ENCODE results near the gene AP4B1. TPM values are rescaled to one million over a fixed set of nuclear protein-coding genes. Genes with fewer than 3 reads are reported as not detected.

Gene AP4B1
- total and polyA plus RNA-seq, 2 donors: 9.2 to 35.3 TPM

GRCh38 chr1:113940365-113941244 lies 36.0 kb upstream of the AP4B1 start:
- Histone ChIP-seq H3K27ac (ENCODE audit: low read depth) (no peak overlapping the region), H3K36me3 (ENCODE audit: insufficient read depth) (no peaks in the 10 kb centered on the region), H3K4me3 (ENCODE audit: low read depth, low read length) (no peak overlapping the region), H3K4me1 (ENCODE audit: insufficient read depth) (peaks cover 2% of the 10 kb centered on the region)
- WGBS: 82% methylated on average over 16 of the region's 16 CpGs
- DNase-seq (ENCODE audit: extremely low spot score): no peak

DNA sequence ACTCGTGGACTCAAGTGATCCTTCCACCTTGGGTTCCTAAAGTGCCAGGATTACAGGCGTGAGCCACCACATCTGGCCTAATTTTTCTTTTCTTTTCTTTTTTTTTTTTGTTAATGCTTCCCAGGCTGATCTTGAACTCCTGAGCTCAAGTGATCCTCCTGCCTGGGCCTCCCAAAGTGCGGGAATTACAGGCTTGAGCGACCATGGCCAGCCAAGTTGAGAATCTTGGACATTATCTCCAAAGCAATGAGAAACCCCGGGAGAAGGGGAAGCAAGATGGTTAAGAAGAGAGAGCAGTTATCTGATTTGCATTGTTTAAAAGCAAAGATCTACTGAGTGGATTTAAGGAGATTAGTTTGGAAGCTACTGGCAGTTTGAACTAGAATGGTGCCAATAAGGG lies 33.6 kb upstream of the AP4B1 start:
- no peaks in the 10 kb centered on the region for H3K36me3 ChIP-seq (ENCODE audit: insufficient read depth)
- DNase-seq (ENCODE audit: extremely low spot score): no peak
- H3K4me1 ChIP-seq (ENCODE audit: insufficient read depth): peaks cover 2% of the 10 kb centered on the region
- H3K4me3 ChIP-seq (ENCODE audit: low read depth, low read length): no peak overlapping the region
- no peak overlapping the region for H3K27ac ChIP-seq (ENCODE audit: low read depth)
- WGBS: 69% methylated on average over 5 of the region's 5 CpGs

GRCh38 chr1:113937146-113937545 lies 32.5 kb upstream of the AP4B1 start:
- no peak overlapping the region for H3K27ac ChIP-seq (ENCODE audit: low read depth)
- peaks cover 2% of the 10 kb centered on the region for H3K4me1 ChIP-seq (ENCODE audit: insufficient read depth)
- no peak for DNase-seq (ENCODE audit: extremely low spot score)
- WGBS: 63% methylated on average over 1 of the region's 1 CpG
- no peak overlapping the region for H3K4me3 ChIP-seq (ENCODE audit: low read depth, low read length)
- no peaks in the 10 kb centered on the region for H3K36me3 ChIP-seq (ENCODE audit: insufficient read depth)

GRCh38 chr1:113935970-113936369 lies 31.4 kb upstream of the AP4B1 start:
- 79% methylated on average over 1 of the region's 1 CpG for WGBS
- H3K36me3 ChIP-seq (ENCODE audit: insufficient read depth): no peaks in the 10 kb centered on the region
- no peak overlapping the region for H3K4me3 ChIP-seq (ENCODE audit: low read depth, low read length)
- no peak for DNase-seq (ENCODE audit: extremely low spot score)
- no peak overlapping the region for H3K27ac ChIP-seq (ENCODE audit: low read depth)
- H3K4me1 ChIP-seq (ENCODE audit: insufficient read depth): peaks cover 2% of the 10 kb centered on the region

GRCh38 chr1:113935176-113935575 lies 30.6 kb upstream of the AP4B1 start:
- no peak overlapping the region for H3K4me3 ChIP-seq (ENCODE audit: low read depth, low read length)
- DNase-seq (ENCODE audit: extremely low spot score): no peak
- H3K4me1 ChIP-seq (ENCODE audit: insufficient read depth): peaks cover 2% of the 10 kb centered on the region
- H3K27ac ChIP-seq (ENCODE audit: low read depth): no peak overlapping the region
- 96% methylated on average over 1 of the region's 1 CpG for WGBS
- no peaks in the 10 kb centered on the region for H3K36me3 ChIP-seq (ENCODE audit: insufficient read depth)

DNA sequence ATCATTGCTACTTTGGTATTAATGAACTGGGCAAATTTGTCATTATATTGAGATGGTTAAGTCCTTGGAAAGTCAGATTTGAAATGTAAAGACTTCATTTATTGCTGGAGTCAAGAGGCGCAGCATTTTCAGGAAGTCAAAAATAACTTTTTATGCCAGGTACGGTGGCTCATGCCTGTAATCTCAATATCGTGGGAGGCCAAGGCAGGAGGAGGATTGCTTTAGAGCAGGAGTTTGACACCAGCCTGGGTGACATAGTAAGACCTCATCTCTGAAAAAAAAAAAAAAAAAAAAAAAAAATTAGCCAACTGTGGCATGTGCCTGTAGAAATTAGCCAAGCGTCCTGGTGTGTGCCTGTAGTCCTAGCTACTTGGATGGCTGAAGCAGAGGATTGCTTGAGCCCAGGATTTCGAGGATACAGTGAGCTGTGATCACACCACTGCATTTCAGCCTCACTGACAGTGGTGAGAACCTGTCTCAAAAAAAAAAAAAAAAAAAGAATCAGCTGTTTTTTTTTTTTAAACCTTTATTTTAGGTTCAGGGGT lies 30.0 kb upstream of the AP4B1 start:
- Histone ChIP-seq H3K4me3 (ENCODE audit: low read depth, low read length) (no peak overlapping the region), H3K27ac (ENCODE audit: low read depth) (no peak overlapping the region), H3K36me3 (ENCODE audit: insufficient read depth) (no peaks in the 10 kb centered on the region), H3K4me1 (ENCODE audit: insufficient read depth) (peaks cover 2% of the 10 kb centered on the region)
- DNase-seq (ENCODE audit: extremely low spot score): no peak
- WGBS: 76% methylated on average over 5 of the region's 5 CpGs

DNA sequence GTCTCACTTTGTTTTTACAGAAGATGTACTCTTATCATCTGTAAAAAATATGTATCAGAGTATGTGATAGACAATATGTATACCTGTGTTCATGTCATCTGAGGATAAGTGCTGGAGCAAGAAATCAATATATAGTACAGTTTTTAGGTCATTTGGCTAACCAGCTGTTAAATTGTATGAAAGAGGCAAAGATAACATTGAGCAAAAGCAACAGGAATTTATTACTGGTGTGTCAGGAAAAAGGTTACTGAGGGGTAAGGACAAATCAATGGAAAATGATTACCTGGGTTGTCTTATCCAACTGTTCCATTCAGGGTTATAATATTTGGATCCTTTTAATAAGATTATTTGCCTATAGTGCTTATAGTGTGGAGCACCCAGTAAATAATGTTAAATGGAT lies 29.4 kb upstream of the AP4B1 start:
- Histone ChIP-seq H3K4me1 (ENCODE audit: insufficient read depth) (peaks cover 2% of the 10 kb centered on the region), H3K36me3 (ENCODE audit: insufficient read depth) (no peaks in the 10 kb centered on the region), H3K27ac (ENCODE audit: low read depth) (no peak overlapping the region), H3K4me3 (ENCODE audit: low read depth, low read length) (no peak overlapping the region)
- DNase-seq (ENCODE audit: extremely low spot score): no peak

DNA sequence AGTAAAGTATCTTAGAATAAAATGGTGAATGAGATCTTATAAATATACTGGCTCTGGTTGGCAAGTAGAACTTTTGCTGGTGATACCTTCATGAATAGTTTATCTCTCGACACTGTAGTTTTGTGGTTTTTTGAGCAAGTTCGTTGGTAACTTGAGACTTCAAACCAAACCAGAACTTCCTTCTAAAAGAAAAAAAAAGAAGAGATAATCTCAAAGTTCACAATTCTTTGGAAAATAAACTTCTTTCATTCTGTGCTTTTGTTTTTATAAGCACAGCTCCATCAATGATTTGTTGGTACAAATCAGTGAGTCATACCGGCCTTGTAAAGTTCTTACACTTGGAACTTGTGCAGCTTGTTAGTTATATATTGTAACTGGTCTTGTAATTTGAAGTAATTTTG lies 26.9 kb upstream of the AP4B1 start:
- no peak overlapping the region for H3K4me3 ChIP-seq (ENCODE audit: low read depth, low read length)
- no peaks in the 10 kb centered on the region for H3K36me3 ChIP-seq (ENCODE audit: insufficient read depth)
- DNase-seq (ENCODE audit: extremely low spot score): no peak
- H3K4me1 ChIP-seq (ENCODE audit: insufficient read depth): no peaks in the 10 kb centered on the region
- no peak overlapping the region for H3K27ac ChIP-seq (ENCODE audit: low read depth)
- WGBS: 14% methylated on average over 3 of the region's 3 CpGs

GRCh38 chr1:113930499-113931161 lies 26.0 kb upstream of the AP4B1 start:
- Histone ChIP-seq H3K4me3 (ENCODE audit: low read depth, low read length) (peak overlapping the region; percentile 93), H3K36me3 (ENCODE audit: insufficient read depth) (no peaks in the 10 kb centered on the region), H3K4me1 (ENCODE audit: insufficient read depth) (no peaks in the 10 kb centered on the region), H3K27ac (ENCODE audit: low read depth) (peak overlapping the region; percentile 93)
- 1% methylated on average over 8 of the region's 8 CpGs for WGBS
- peak; percentile 35 for DNase-seq (ENCODE audit: extremely low spot score)

GRCh38 chr1:113929750-113930498 lies 25.3 kb upstream of the AP4B1 start:
- DNase-seq (ENCODE audit: extremely low spot score): no peak
- H3K4me3 ChIP-seq (ENCODE audit: low read depth, low read length): peak overlapping the region; percentile 93
- no peaks in the 10 kb centered on the region for H3K36me3 ChIP-seq (ENCODE audit: insufficient read depth)
- WGBS: under 1% methylated on average over 64 of the region's 64 CpGs
- peak overlapping the region; percentile 93 for H3K27ac ChIP-seq (ENCODE audit: low read depth)
- H3K4me1 ChIP-seq (ENCODE audit: insufficient read depth): no peaks in the 10 kb centered on the region

GRCh38 chr1:113928941-113929749 lies 24.5 kb upstream of the AP4B1 start, which contains the start of gene HIPK1:
Gene HIPK1, plus strand, starts transcription at chr1:113929324.
- peak within 1 kb of the TSS; percentile 93 for H3K4me3 ChIP-seq (ENCODE audit: low read depth, low read length)
- H3K36me3 ChIP-seq (ENCODE audit: insufficient read depth): no peaks in the 10 kb centered on the region
- DNase-seq (ENCODE audit: extremely low spot score): peak; percentile 91
- H3K4me1 ChIP-seq (ENCODE audit: insufficient read depth): no peaks in the 10 kb centered on the region
- peak within 1 kb of the TSS; percentile 93 for H3K27ac ChIP-seq (ENCODE audit: low read depth)
- WGBS: under 1% methylated on average over 61 of the region's 61 CpGs

- H3K36me3 ChIP-seq (ENCODE audit: insufficient read depth): no peaks in the 10 kb centered on the region
- H3K27ac ChIP-seq (ENCODE audit: low read depth): peak overlapping the region; percentile 90
- H3K4me1 ChIP-seq (ENCODE audit: insufficient read depth): no peaks in the 10 kb centered on the region
- DNase-seq (ENCODE audit: extremely low spot score): no peak
- 13% methylated on average over 6 of the region's 6 CpGs for WGBS
- H3K4me3 ChIP-seq (ENCODE audit: low read depth, low read length): peak overlapping the region; percentile 93
These were observed 23.8 kb upstream of the AP4B1 start for GRCh38 chr1:113928187-113928930.
